ENCODE data around the gene LIPI.

GRCh38 chr21:14229399-14229798 lies 18.6 kb upstream of the LIPI start:
- TF ChIP-seq POLR2AphosphoS5 (IDR thresholded peaks at IDR 0.05) (no peak), CTCF (IDR thresholded peaks at IDR 0.05) (no peak), POLR2A (IDR thresholded peaks at IDR 0.05) (no peak)
